H1 (cell line): ENCODE data around the gene OLFML2A. TPM values are rescaled to one million over a fixed set of nuclear protein-coding genes. Genes with fewer than 3 reads are reported as not detected.

Experiments used
- ATF3 ChIP-seq: IDR thresholded peaks from 2 replicates; pipeline ENCODE4 v1.6.1; 2011; ENCODE audit warnings: low read depth, mild to moderate bottlenecking, low read length; ENCODE audit not compliant: insufficient read depth
- E2F6 ChIP-seq: IDR thresholded peaks from 2 replicates; pipeline ENCODE4 v1.6.1; 2012; ENCODE audit warnings: inconsistent platforms
- NANOG ChIP-seq: IDR thresholded peaks from 2 replicates; pipeline ENCODE4 v1.6.1; 2011; ENCODE audit warnings: low read length, low read depth, mild to moderate bottlenecking, inconsistent platforms; ENCODE audit not compliant: insufficient read depth, poor library complexity, severe bottlenecking
- NRF1 ChIP-seq: IDR thresholded peaks from 2 replicates; pipeline ENCODE4 v1.6.1; 2011; ENCODE audit warnings: mild to moderate bottlenecking, low read depth, low read length, improper control_type of control experiment
- RBBP5 ChIP-seq: IDR thresholded peaks from 2 replicates; pipeline ENCODE4 v1.7.1; 2012; ENCODE audit warnings: low read depth, mild to moderate bottlenecking, inconsistent platforms, low read length, moderate library complexity, borderline replicate concordance
- SIRT6 ChIP-seq: IDR thresholded peaks from one replicate; pipeline ENCODE4 v1.7.1; 2012; ENCODE audit warnings: low read length, inconsistent platforms
- SP2 ChIP-seq: IDR thresholded peaks from 2 replicates; pipeline ENCODE4 v1.6.1; 2012; ENCODE audit warnings: mild to moderate bottlenecking, low read length, inconsistent platforms
- polyA plus RNA-seq, 7 experiments: library from polyadenylated mRNA; depleted of rRNA in 3 of 7; stranded (reverse) in 5 of 7; unstranded in 2 of 7; fragments of >200 nt in 5 of 7; fragments of 200-250 nt in 2 of 7; gene quantifications; 1 replicate in 5 of 7; 2 replicates in 1 of 7; 4 replicates in 1 of 7; pipeline versions ENCODE4 v1.2.1 to v1.2.3, GENCODE V29; 2011 to 2013; ENCODE audit warnings: missing spikeins in 2 of 7, mixed read lengths in 2 of 7
- total RNA-seq: library from RNA; stranded (reverse); fragmentation: NEBNext Ultra II Directional; extraction: Animal tissue kit (Norgen Biotek cat#: 25700); gene quantifications from 2 replicates; pipeline ENCODE4 v1.2.1, GENCODE V29; 2021

Gene OLFML2A
- total and polyA plus RNA-seq, 2 of the 8 experiments (the other 6 are each of a cell fraction or from before 2014, with no cell fraction given), result 7.8 to 11.5 TPM

DNA sequence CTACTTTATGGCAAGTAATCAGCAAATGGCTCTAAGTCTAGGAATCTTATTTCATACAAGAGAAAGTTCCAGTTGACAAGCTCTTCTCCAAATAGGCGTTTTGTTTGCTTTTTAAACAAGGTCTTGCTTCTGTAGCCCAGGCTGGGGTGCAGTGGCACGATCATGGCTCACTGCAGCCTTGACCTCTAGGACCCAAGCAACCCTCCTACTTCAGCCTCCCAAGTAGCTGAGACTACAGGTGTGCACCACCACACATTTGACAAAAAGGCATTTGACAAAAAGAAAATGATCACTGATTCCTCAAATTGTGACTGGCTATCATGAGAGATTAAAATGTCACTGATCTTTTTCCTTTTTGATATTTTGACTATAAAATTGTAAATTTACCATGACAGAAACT, 37.6 kb upstream of the OLFML2A start (continued):
- TF ChIP-seq NANOG, result no peak
- TF ChIP-seq SP2, result no peak
- no peak for TF ChIP-seq ATF3
- no peak for TF ChIP-seq NRF1
- TF ChIP-seq E2F6, result no peak
- TF ChIP-seq RBBP5, result no peak
- no peak for TF ChIP-seq SIRT6
